Vagina (tissue), 2 donors: Measurements from ENCODE around the gene GPR155. TPM values are rescaled to one million over a fixed set of nuclear protein-coding genes. Genes with fewer than 3 reads are reported as not detected.

Experiments used
- DNase-seq, 2 donors: peaks; one replicate each; pipeline ENCODE4 v3.0.0-alpha.2; 2017; ENCODE audit errors: extremely low spot score in 2 of 2
- H3K27ac ChIP-seq: fragments of 200-600 bp; sonication (generic); one replicate; pipeline ENCODE4 v1.5.1; 2019
- H3K27me3 ChIP-seq: fragments of 200-600 bp; sonication (generic); one replicate; pipeline ENCODE4 v1.5.1; 2019
- H3K36me3 ChIP-seq, 2 donors: fragments of 200-600 bp; sonication (generic); one replicate each; pipeline ENCODE4 v1.5.1; 2017 to 2019
- H3K4me1 ChIP-seq: fragments of 200-600 bp; sonication (generic); one replicate; pipeline ENCODE4 v1.5.1; 2019
- H3K4me3 ChIP-seq, 2 donors: fragments of 200-600 bp; sonication (generic); 1 replicate in 1 of 2; 2 replicates in 1 of 2; pipeline ENCODE4 v1.5.1; 2016 to 2019
- H3K9me3 ChIP-seq: fragments of 200-600 bp; sonication (generic); one replicate; pipeline ENCODE4 v1.5.1; 2019
- CTCF ChIP-seq, 3 experiments: fragments of 450-650 bp in 2 of 3; fragments of 200-600 bp in 1 of 3; sonication (generic) in 1 of 3; IDR thresholded peaks; one replicate each; pipeline ENCODE4 v1.5.1; 2017 to 2019; ENCODE audit warnings: antibody characterized with exemption in 3 of 3, mild to moderate bottlenecking in 2 of 3, moderate library complexity in 2 of 3
- POLR2A ChIP-seq, 2 donors: fragments of 450-650 bp; IDR thresholded peaks; one replicate each; pipeline ENCODE4 v1.6.1; 2017; ENCODE audit warnings: antibody characterized with exemption in 2 of 2, mild to moderate bottlenecking in 2 of 2, moderate library complexity in 2 of 2
- POLR2AphosphoS5 ChIP-seq, 2 donors: sonication (generic); formaldehyde crosslinking; IDR thresholded peaks; one replicate each; pipeline ENCODE4 v1.9.0; 2017; ENCODE audit warnings: antibody characterized with exemption in 2 of 2, mild to moderate bottlenecking in 2 of 2, low read depth in 1 of 2; ENCODE audit not compliant: insufficient read depth in 1 of 2
- intact Hi-C: fragments of 100-400 bp; cut with DNase I; formaldehyde crosslinking; loops from one replicate; pipeline ENCODE4 v1.15.1; 2023
- total RNA-seq: library from RNA; depleted of rRNA; stranded (reverse); fragments of >200 nt; gene quantifications from one replicate; pipeline ENCODE4 v1.2.3, GENCODE V29; 2016

GPR155 gene
- total RNA-seq, 1 donor from 2014 or later, result 6.6 TPM

- intact Hi-C loops, result no loop called here
- peaks cover 9% of the 10 kb centered on the region for H3K4me1 ChIP-seq
- H3K27me3 ChIP-seq, result no peaks in the 10 kb centered on the region
- H3K27ac ChIP-seq, result no peak overlapping the region
- H3K36me3 ChIP-seq, result no peaks in the 10 kb centered on the region
- no peak overlapping the region for H3K4me3 ChIP-seq
- no peaks in the 10 kb centered on the region for H3K9me3 ChIP-seq
- DNase-seq, result no peak
- TF ChIP-seq POLR2AphosphoS5 (IDR thresholded peaks at IDR 0.05; ENCODE audit: insufficient read depth in 1 of 2, low read depth in 1 of 2), result no peak
- TF ChIP-seq CTCF (IDR thresholded peaks at IDR 0.05), result no peak
- TF ChIP-seq POLR2A (IDR thresholded peaks at IDR 0.05), result no peak
Observed at GRCh38 chr2:174438146-174438886, 48.5 kb downstream of the GPR155 start.

- H3K4me1 ChIP-seq, result no peaks in the 10 kb centered on the region
- H3K27ac ChIP-seq, result no peak overlapping the region
- no peaks in the 10 kb centered on the region for H3K9me3 ChIP-seq
- no peaks in the 10 kb centered on the region for H3K27me3 ChIP-seq
- no peak for TF ChIP-seq POLR2AphosphoS5 (IDR thresholded peaks at IDR 0.05; ENCODE audit: insufficient read depth in 1 of 2, low read depth in 1 of 2)
- no peak overlapping the region for H3K4me3 ChIP-seq
- no peaks in the 10 kb centered on the region for H3K36me3 ChIP-seq
- intact Hi-C loops, result no loop called here
- DNase-seq, result no peak
Observed at GRCh38 chr2:174436351-174436750, 50.5 kb downstream of the GPR155 start.

GRCh38 chr2:174431902-174432301, 54.9 kb downstream of the GPR155 start:
- H3K36me3 ChIP-seq, result peaks cover 0 to 7% of the 10 kb centered on the region in 2 donors

GRCh38 chr2:174430066-174430465, 56.8 kb downstream of the GPR155 start:
- intact Hi-C loops, result no loop called here
- no peaks in the 10 kb centered on the region for H3K27me3 ChIP-seq

More at GRCh38 chr2:174431902-174432301, 54.9 kb downstream of the GPR155 start:
- Histone ChIP-seq H3K9me3 (no peaks in the 10 kb centered on the region), H3K27me3 (no peaks in the 10 kb centered on the region), H3K4me1 (no peaks in the 10 kb centered on the region), H3K4me3 (no peak overlapping the region), H3K27ac (no peak overlapping the region)
- intact Hi-C loops, result no loop called here
- no peak for DNase-seq
- TF ChIP-seq CTCF (IDR thresholded peaks at IDR 0.05) (no peak), POLR2A (IDR thresholded peaks at IDR 0.05) (no peak), POLR2AphosphoS5 (IDR thresholded peaks at IDR 0.05; ENCODE audit: insufficient read depth in 1 of 2, low read depth in 1 of 2) (no peak)

GRCh38 chr2:174428214-174428613, 58.6 kb downstream of the GPR155 start:
- no peaks in the 10 kb centered on the region for H3K9me3 ChIP-seq
- H3K27me3 ChIP-seq, result no peaks in the 10 kb centered on the region
- no peak overlapping the region for H3K27ac ChIP-seq
- DNase-seq, result no peak
- no peaks in the 10 kb centered on the region for H3K4me1 ChIP-seq
- no peak for TF ChIP-seq CTCF (IDR thresholded peaks at IDR 0.05)
- TF ChIP-seq POLR2A (IDR thresholded peaks at IDR 0.05), result no peak
- TF ChIP-seq POLR2AphosphoS5 (IDR thresholded peaks at IDR 0.05; ENCODE audit: insufficient read depth in 1 of 2, low read depth in 1 of 2), result no peak
- no peak overlapping the region for H3K4me3 ChIP-seq
- H3K36me3 ChIP-seq, result peaks cover 0 to 7% of the 10 kb centered on the region in 2 donors
- intact Hi-C loops, result no loop called here

More at GRCh38 chr2:174430066-174430465, 56.8 kb downstream of the GPR155 start:
- no peak for DNase-seq
- H3K9me3 ChIP-seq, result no peaks in the 10 kb centered on the region
- peaks cover 0 to 7% of the 10 kb centered on the region in 2 donors for H3K36me3 ChIP-seq
- no peak for TF ChIP-seq POLR2AphosphoS5 (IDR thresholded peaks at IDR 0.05; ENCODE audit: insufficient read depth in 1 of 2, low read depth in 1 of 2)
- TF ChIP-seq CTCF (IDR thresholded peaks at IDR 0.05), result no peak
- TF ChIP-seq POLR2A (IDR thresholded peaks at IDR 0.05), result no peak
- no peak overlapping the region for H3K27ac ChIP-seq
- no peaks in the 10 kb centered on the region for H3K4me1 ChIP-seq
- no peak overlapping the region for H3K4me3 ChIP-seq
